HK-2 (cell line): ENCODE measurements around the gene HEPN1.

Experiments
- DNase-seq: peaks from one replicate; pipeline ENCODE4 v3.0.0-alpha.2; 2018; ENCODE audit not compliant: unreplicated experiment

Gene HEPN1

GRCh38 chr11:124899383-124900145 is 19.5 kb upstream of the HEPN1 start:
- DNase-seq: no peak

- DNase-seq: peak; percentile 63
These were observed 18.6 kb upstream of the HEPN1 start for GRCh38 chr11:124900464-124900863.

- no peak for DNase-seq
These were observed 16.4 kb upstream of the HEPN1 start for GRCh38 chr11:124902616-124903015.

GRCh38 chr11:124915541-124916369 is 3.3 kb upstream of the HEPN1 start:
- DNase-seq: no peak

- no peak for DNase-seq
These were observed 2.7 kb upstream of the HEPN1 start for GRCh38 chr11:124916370-124916710.

GRCh38 chr11:124917115-124917637 is 1.9 kb upstream of the HEPN1 start:
- no peak for DNase-seq

- no peak for DNase-seq
These were observed 848 bp downstream of the HEPN1 start for GRCh38 chr11:124919898-124920297.

- DNase-seq: no peak
These were observed 1.3 kb downstream of the HEPN1 start for GRCh38 chr11:124920356-124920755.

GRCh38 chr11:124920870-124921609 is 2.0 kb downstream of the HEPN1 start:
- DNase-seq: peak; percentile 88

GRCh38 chr11:124922831-124923230 is 3.8 kb downstream of the HEPN1 start:
- no peak for DNase-seq

GRCh38 chr11:124923296-124923695 is 4.2 kb downstream of the HEPN1 start:
- no peak for DNase-seq

- no peak for DNase-seq
These were observed 10.1 kb downstream of the HEPN1 start for GRCh38 chr11:124928942-124929665.

GRCh38 chr11:124930799-124931198 is 11.7 kb downstream of the HEPN1 start:
- DNase-seq: no peak

GRCh38 chr11:124934862-124935547 is 16.0 kb downstream of the HEPN1 start:
- DNase-seq: no peak

GRCh38 chr11:124935548-124936514 is 16.8 kb downstream of the HEPN1 start, which contains the start of gene HEPACAM:
TSS of gene HEPACAM (minus strand) at chr11:124936047. CDS start at chr11:124936006, 41 bp downstream.
- no peak for DNase-seq

GRCh38 chr11:124937336-124937935 is 18.4 kb downstream of the HEPN1 start:
- no peak for DNase-seq

- DNase-seq: no peak
These were observed 19.2 kb downstream of the HEPN1 start for GRCh38 chr11:124938206-124938765.

- no peak for DNase-seq
These were observed 19.9 kb downstream of the HEPN1 start for GRCh38 chr11:124938970-124939369.

- no peak for DNase-seq
These were observed 22.7 kb downstream of the HEPN1 start for GRCh38 chr11:124941703-124942102.
